GM21381 (cell line): ENCODE measurements around the gene SNRPD1.
"Not testable (repeated sequence)": the region's sequence is repeated elsewhere in the genome, so short reads cannot be mapped to it uniquely, and the experiment has no call there.

Source experiments
- ATAC-seq: cut with Tn5 transposase; IDR thresholded peaks from one replicate; pipeline ENCODE4 v1.9.1; 2021; ENCODE audit warnings: mild to moderate bottlenecking, moderate library complexity; ENCODE audit not compliant: unreplicated experiment

SNRPD1 gene

DNA sequence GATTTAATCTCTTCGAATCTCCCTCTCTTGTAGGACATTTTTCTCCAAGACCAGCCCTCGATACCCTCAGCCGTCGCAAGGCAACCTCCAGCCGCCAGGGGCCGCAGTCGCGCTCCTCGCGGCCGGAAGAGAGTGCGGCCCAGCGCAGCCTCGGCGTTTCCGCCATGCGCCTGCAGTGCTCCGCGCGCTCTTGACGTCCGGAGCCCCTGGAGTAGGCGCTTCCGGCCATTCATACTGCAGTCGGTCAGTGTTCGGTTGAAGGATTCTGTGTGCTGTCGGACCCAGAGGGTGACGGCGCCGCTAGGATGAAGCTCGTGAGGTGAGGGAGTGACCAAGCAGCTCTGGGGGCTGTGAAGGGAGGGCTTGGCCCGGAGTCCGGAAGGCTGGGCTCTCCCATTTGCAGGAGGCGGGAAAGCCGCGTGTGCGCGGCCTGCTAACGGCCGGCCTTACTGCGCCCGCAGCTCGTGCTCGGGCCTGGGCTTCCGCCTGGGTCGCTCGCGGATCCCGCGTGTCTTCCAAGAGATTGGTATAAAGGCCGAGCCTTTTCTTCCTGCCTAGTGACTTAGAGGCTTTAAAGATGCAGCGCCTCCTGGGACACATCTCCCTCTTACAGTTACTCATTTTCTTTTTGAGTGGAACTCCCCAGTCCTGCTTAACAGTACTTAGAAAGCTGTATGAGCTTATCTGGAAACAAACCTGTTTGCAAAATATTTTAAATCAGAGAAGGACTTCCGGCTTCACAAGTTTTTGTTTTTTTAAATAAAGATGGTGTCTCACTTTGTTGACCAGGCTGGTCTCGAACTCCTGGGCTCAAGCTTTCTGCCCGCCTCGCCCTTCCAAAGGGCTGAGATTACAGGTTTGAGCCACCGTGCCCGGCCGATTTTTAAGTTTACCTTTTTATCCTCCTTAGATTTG is at the start of gene SNRPD1:
Gene SNRPD1 (plus strand): TSS at position 190 of the 915 bp plus-strand sequence. CDS start 116 bp downstream, at position 306.
- ATAC-seq: peak; percentile 98

DNA sequence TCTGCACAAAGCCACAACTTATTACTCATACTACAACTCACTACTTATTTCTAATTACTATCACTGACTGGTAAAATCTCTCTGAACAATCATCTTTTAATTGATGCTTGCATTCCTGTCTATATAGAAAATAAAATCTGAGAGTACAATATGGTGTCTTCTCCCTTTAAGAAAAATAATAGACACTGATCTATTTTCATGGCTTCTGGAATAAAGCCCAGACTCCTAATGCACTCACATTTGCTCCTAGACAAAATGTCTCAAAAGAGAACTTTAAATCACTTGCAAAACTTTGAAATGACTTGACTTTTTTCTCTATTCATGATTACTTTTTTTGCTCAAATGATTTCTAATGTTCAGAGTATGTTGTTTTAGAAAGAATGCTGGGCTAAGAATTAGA is 40.3 kb upstream of the SNRPD1 start:
- no peak for ATAC-seq

DNA sequence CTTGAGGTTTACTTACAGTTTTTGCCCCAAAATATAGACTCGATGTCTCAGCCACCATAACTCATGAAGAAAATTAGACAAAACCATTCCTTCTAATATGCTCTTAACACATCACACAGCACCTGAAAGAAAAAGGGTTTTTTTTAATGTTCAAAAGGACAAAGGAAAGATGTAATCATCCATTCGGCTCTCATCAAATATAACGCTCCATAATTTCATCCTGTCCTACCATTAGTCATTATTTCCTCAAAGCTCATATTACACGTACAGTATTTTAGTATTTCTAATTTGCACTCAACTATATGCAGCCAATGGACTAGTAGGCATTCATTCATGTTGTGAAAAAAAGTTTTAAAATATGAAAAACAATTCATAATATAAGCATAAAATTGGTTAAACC is 36.5 kb upstream of the SNRPD1 start:
- ATAC-seq: no peak

DNA sequence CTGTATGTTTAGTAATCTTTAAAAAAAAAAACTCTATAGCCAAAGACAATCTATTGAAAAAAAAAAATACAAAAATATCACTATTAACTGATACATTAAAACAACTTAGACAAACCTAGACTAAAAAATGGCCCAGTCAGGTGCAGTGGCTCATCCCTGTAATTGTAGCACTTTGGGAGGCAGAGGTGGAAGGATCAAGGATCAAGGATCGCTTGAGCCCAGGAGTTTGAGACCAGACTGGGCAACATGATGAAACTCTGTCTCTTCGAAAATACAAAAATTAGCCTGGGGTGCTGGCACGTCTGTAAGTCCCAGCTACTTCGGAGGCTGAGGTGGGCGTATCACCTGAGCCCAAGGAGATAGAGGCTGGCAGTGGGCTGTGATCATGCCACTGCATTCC is 27.7 kb upstream of the SNRPD1 start:
- ATAC-seq: no peak

DNA sequence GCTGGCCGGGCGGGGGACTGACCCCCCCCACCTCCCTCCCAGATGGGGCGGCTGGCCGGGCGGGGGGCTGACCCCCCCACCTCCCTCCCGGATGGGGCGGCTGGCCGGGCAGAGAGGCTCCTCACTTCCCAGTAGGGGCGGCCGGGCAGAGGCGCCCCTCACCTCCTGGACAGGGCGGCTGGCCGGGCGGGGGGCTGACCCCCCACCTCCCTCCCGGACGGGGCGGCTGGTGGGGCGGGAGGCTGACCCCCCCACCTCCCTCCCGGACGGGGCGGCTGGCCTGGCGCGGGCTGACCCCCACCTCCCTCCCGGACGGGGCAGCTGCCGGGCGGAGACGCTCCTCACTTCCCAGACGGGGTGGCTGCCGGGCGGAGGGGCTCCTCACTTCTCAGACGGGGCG is 19.8 kb upstream of the SNRPD1 start:
- ATAC-seq: not testable (repeated sequence)

DNA sequence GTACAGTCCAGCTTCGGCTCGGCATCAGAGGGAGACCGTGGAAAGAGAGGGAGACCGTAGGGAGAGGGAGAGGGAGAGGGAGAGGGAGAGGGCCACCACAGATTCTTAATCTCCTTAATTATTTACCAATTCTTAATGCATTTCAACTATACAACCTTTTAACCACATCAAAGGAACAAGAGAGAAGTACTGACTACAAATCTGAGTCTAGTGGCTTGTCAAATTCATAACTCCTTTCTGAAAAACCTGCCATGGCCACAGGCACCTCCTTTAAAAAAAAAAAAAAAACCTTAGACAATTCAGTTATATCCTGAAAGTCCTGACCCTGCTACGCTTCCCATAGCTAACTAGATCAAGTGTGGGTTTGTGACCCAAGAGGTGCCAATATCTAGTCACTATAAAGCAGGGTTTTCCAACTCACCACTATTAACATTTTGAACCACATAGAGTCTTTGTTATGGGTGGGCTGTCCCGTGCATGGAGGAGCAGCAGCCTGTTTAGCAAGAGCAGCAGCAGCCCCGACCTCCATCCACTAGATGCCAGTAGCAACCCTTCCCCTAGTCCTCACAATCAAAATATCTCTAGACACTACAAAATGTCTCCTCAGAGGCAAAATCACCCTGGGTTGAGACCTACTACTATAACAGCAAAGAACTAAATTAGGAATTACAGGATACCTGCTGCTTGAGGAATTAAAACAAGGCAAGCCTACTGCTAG is 18.4 kb upstream of the SNRPD1 start:
- no peak for ATAC-seq

DNA sequence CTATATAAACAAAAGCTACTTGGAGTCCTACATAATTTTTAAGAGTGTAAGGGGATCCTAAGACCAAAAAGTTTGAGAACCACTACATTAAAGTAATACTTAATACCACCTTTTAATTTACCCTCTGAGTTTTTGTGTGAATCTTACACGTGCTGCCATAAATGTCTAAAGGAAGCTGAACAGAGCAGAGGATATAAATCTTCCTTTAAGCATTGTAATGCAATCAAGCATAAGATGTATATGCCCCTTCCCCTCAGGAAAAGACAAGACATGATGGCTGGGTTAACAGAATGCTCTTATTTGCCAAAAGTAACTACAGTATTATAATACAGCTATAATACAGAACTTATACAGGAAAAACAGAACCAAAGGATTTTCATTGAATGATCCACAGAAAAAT is 14.5 kb upstream of the SNRPD1 start:
- no peak for ATAC-seq

DNA sequence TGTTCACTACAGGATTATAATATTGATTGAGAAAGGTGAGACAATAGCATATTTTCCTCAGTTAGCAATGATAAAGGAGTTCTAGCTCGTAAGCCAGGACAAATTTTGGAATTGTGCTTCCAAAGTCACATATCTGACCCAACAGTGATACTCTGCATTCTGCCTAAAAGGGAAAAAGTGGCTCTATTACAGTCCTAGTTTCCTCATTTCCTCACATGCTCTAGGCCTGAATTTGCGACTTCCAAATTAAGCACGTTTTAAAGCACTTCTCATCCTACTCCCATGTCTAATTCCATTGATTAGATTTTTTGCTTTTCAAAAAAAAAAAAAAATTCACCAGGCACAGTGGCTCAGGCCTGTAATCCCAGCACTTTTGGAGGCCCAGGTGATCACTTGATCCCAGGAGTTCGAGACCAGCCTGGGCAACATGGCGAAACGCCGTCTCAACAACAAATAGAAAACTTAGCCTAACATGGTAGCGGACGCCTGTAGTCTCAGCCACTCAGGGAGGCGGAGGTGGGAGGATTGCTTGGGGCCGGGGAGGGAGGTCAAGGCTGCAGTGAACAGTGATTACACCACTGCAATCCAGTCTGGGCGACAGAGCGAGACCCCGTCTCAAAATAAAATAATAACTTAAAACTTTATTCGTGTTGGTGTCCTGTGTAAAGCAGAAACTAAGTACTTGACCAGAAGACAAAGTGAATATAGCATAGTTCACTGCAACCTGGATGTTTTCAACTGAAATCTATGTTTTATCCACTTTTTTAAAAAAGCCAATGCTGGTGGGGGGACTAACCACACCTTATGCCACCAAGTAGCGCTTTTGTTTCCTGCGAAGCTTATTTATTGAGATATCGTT is 13.2 kb upstream of the SNRPD1 start:
- ATAC-seq: no peak

DNA sequence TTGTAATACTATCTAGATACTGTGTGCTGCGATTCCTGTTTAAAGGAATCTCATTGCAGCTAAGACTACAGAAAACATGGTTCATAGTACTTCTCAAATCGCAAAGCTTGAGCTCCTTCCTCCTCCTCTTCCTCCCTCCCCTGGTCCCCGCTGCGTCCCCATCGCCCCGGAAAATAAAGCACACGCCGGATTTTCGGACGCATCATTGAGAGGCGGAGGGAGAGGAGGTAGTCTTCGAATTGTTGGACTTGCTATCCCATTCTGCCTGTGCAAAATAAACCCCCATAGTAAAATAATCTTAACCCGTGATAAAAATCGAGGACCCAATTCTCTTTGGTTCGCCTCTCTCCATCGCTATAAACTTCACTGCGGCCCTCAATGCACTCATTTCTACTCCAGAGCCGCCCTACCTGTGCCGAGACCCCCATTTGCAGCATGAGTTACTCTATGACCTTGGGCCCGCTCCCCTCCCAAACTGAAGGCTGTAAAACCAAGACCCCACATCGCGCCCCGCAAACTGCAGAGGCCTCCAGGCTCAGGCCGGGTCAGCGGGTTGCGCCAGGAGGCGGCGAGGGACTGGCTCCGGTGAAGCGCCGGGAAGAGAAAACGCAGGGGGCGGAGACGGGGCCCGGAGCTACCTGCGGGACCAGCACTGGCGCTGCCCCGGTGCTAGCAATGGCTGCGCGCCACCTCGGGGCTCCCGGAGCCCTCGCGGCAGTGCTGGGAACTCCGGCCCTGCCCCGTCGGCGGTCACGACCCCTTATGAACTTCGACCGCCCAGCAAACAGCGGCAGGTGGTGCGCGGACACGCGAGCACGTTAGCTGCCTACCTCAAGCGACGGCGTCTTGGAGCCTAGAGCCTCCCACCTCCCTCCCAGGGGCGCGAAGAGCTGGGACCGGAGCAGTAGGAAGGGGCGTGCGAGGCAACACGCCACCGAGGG is 12.3 kb upstream of the SNRPD1 start:
- ATAC-seq: peak; percentile 41

DNA sequence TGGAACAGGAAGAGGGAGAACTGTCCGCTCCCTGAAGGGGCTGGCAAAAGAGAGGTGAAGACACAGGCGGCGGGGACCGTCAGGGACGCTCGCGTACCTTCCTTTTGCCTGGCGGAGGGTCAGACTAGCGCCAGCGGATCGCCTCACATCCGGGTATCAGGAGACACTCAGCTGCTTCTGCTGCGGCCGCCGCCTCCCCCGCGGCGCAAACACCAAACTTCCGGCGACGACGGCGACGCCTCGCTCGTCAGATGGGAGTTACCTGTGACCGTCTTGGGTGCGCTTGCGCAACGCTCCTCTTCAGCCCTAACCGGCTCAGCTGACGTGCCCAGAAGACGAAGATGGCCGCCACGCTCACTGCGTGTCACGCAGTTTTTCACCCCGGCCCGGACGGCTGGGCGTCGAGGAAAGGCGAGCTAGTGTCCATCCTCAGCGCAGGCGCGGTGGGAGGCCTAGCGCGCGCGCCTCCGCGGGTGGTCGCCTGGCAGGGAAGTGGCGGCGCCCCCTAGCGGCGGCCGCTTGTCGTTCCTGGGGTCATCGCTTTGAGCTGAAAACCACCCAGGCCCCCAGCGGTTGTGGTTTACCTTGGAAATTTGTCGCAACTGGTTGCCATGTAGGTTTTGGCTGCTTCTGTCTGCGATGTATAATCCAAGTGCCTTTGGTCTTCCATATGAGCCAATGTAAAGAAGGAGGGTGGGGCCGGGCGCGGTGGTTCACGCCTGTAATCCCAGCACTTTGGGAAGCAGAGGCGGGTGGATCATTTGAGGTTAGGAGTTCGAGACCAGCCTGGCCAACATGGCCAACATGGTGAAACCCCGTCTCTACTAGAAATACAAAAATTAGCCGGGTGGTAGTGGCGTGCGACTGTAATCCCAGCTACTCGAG is 11.3 kb upstream of the SNRPD1 start, which contains the start of gene ESCO1:
Gene ESCO1 (minus strand): TSS at position 179 of the 885 bp plus-strand sequence. CDS start 25,861 bp downstream, outside the sequence.
- ATAC-seq: peak; percentile 81

DNA sequence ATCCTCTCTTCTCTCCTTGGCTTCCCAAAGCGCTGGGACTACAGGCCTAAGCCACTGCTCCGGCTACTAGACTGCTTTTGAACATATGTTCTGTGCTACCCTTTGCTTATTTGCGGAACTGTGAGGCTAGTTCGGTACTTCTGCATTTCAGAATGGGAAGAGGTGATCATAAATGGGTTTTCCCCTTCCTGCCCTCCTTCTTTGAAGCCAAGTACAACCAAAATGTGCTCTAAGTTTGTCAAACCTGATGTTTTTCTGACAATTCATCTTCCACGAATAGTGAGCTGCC is 9.9 kb upstream of the SNRPD1 start:
- ATAC-seq: no peak

DNA sequence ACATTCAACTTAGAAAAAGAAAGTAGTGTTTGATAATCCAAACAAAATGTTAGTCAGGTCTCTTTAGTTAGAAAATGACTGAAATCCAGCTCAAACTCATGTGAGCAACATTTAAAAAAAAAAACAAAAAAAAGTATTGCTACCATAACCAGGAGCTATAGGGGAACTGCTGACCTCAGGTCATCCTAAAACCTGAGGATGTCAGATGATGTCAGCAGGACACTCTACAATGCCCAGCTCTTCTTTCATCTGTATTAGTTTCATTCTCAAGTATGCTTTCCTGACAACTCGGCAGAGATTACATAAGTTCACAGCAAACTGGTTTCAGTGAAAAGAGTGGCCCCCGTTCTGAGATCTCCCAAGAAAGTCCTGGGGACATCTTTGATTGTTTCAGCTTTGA is 7.4 kb upstream of the SNRPD1 start:
- ATAC-seq: no peak

DNA sequence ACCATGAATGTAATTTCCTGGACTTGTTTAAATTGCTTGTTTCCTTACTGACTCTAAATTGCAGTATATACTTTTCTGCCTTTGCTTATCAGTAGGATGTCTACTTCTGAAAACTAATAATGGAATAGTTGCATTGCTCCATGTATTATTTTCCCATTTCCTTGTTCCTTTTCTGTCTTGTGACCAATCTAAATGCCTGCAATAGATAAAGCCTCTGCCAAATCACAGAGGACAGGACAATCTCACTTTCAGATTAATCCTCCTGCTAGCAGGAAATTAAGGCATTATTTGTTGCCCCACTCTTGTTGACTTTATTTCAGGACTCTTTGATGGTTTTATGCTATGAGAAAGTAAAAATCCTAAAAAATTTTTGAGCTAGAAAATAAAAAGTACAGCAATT is 6.9 kb upstream of the SNRPD1 start:
- ATAC-seq: no peak

DNA sequence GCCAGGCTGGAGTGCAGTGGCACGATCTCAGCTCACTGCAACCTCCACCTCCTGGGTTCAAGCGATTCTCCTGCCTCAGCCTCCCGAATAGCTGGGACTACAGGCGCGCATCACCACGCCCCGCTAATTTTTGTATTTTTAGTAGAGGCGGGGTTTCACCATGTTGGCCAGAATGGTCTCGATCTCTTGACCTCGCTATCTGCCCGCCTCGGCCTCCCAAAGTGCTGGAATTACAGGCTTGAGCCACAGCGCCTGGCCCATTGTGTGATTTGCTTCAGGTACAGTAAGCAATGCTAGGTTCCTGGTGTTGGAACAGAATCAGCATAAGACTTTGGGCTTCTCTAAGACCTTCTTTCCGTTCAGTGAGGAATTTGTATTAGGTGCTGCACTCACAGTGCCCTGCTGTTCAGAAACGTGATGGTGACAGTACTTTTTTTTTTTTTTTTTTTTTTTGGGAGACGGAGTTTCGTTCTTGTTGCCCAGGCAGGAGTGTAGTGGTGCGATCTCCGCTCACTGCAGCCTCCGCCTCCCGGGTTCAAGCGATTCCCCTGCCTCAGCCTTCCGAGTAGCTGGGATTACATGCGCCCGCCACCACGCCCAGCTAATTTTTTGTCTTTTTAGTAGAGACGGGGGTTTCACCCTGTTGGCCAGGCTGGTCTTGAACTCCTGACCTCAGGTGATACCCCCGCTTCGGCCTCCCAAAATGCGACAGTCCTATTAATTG is 551 bp upstream of the SNRPD1 start:
- peak; percentile 2 for ATAC-seq

DNA sequence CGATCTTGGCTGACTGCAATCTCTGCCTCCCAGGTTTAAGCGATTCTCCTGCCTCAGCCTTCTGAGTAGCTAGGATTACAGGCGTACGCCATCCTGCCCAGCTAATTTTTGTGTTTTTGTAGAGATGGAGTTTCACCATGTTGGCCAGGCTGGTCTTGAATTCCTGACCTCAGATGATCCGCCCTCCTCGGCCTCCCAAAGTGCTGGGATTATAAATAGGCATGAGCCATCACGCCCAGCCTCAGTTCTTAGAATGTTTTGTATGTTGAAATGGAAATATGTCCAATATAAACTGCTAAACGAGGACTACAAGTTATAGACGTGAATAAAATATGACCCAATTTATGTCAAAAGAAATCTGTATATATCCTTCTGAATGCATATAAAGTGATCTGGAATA is 9.5 kb downstream of the SNRPD1 start:
- not testable (repeated sequence) for ATAC-seq

DNA sequence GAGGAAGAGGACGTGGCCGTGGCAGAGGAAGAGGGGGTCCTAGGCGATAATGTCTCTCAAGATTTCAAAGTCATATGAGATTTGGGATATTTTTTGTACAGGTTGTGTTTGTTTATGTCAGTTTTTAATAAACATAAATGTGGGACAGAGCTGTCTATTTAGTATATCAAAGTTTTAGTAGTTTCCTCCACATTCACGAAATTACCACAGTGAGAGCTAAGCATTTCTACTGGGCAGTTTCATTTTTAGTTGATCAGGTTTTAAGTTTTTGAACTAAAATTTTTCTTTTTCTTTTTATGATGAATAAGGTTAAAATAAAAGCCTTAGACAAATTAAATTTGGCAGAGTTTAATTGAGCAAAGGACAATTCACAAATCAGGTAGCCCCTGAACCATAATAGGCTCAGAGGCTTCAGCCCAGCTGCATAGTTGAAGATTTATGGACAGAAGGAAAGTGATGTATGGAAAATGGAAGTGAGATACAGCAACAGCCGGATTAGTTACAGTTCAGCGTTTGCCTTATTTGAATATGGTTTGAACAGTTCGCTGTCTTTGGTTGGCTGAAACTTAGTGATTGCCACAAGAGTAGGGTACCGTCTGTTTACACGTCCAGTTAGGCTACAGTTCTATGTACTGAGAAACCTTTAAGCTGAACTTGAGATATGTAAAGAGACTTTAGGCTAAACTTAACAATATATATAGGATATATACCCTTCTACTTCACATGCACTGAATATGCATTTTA is 17.1 kb downstream of the SNRPD1 start:
- ATAC-seq: peak; percentile 96

DNA sequence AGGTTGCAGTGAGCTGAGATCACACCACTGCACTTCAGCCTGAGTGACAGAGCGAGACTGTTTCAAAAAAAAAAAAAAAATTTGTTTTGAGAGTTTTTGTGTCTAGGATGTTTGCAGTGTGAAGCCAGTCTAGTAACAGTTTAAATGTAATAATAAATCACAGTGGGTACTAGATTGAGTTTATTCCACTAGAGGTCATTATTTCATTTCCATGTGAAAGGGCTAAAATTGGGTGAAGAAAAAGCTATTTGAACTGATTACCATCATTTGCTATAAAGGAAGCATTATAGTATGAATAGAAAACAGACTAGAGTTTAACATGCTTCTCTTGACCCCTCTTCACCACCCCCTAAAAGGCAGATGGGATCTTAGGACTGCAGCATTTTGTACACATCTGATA is 20.3 kb downstream of the SNRPD1 start:
- no peak for ATAC-seq
